ENCODE measurements around the gene RABIF. TPM values are rescaled to one million over a fixed set of nuclear protein-coding genes. Genes with fewer than 3 reads are reported as not detected.

RABIF gene
- total RNA-seq, 1 donor from 2014 or later = 3.9 TPM

DNA sequence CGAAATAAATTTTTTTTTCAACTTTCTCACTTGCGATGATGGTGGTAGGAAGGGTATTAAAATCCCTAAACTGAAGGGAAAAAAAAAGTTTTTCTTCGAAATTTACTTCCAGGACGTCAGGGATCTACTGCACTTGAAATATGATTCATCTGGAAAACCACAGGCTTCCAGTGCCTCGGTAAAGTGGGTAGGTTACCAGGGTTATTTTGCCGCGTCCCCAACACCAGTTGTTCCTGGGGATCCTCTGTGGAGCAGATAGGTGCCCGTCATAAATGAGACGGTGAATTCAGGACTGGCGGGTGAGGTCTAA, 773 bp downstream of the RABIF start:
- FAIRE-seq = no peak
- peaks cover 4% of the 10 kb centered on the region for H3K36me3 ChIP-seq (ENCODE audit: control insufficient read depth, insufficient read depth, low read length)
- H3K4me3 ChIP-seq (ENCODE audit: low read depth, low read length) = peak overlapping the region; percentile 60
- no peaks in the 10 kb centered on the region for H3K27me3 ChIP-seq (ENCODE audit: control insufficient read depth, insufficient read depth, low read length)
- TF ChIP-seq, protein P1, sequence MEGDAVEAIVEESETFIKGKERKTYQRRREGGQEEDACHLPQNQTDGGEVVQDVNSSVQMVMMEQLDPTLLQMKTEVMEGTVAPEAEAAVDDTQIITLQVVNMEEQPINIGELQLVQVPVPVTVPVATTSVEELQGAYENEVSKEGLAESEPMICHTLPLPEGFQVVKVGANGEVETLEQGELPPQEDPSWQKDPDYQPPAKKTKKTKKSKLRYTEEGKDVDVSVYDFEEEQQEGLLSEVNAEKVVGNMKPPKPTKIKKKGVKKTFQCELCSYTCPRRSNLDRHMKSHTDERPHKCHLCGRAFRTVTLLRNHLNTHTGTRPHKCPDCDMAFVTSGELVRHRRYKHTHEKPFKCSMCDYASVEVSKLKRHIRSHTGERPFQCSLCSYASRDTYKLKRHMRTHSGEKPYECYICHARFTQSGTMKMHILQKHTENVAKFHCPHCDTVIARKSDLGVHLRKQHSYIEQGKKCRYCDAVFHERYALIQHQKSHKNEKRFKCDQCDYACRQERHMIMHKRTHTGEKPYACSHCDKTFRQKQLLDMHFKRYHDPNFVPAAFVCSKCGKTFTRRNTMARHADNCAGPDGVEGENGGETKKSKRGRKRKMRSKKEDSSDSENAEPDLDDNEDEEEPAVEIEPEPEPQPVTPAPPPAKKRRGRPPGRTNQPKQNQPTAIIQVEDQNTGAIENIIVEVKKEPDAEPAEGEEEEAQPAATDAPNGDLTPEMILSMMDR (IDR thresholded peaks at IDR 0.05; ENCODE audit: insufficient read depth, low read length, severe bottlenecking) = no peak
- peak; percentile 62 for DNase-seq (ENCODE audit: low read depth)

DNA sequence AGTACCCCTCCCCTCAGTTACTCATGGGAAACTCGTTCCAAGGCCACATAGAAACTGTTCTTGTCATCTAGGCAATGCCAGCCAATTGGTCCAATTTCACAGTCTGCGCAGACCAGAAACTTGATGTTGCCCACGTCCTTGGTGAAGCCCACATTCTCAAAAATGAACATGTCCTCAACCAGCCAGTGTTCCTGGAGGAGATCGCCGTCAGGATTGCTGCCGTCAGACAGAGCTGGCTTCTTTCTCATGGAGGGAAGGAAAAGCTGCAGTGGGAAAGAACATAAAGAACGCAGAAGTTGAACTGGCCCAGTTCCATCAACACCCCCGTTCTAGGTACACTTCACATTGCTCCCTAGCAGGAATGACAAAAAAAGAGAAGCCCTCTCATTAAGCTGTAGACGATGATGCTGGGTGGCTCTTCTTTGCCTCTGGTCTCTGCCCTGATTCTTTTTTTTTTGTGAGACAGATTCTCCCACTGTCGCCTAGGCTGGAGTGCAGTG, 7.9 kb downstream of the RABIF start:
- FAIRE-seq (no peak), DNase-seq (ENCODE audit: low read depth) (no peak)
- Histone ChIP-seq H3K36me3 (ENCODE audit: control insufficient read depth, insufficient read depth, low read length) (peaks cover 4% of the 10 kb centered on the region), H3K27me3 (ENCODE audit: control insufficient read depth, insufficient read depth, low read length) (no peaks in the 10 kb centered on the region), H3K4me3 (ENCODE audit: low read depth, low read length) (no peak overlapping the region)
- TF ChIP-seq, protein P1 (IDR thresholded peaks at IDR 0.05; ENCODE audit: insufficient read depth, low read length, severe bottlenecking) = no peak

DNA sequence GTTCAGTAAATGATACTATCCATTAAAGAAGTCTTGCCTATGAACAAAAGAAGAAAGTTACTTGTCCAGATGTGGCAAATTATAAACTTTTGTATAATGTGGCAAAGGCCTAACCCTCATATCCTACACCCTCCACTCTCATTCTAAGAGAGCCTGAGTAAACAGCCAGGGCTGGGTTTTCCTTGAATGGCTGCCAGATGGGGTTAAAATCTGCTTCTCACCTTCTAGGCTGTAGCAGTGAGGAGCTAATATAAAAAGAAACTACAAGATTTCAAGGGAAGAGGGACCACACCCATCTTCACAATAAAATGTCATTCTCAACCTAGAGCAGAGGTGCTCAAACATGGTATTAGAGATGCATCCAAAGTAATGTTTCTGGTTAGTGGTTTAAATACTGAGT, 8.9 kb downstream of the RABIF start:
- peaks cover 4% of the 10 kb centered on the region for H3K36me3 ChIP-seq (ENCODE audit: control insufficient read depth, insufficient read depth, low read length)
- TF ChIP-seq, protein P1 (IDR thresholded peaks at IDR 0.05; ENCODE audit: insufficient read depth, low read length, severe bottlenecking) = no peak
- H3K4me3 ChIP-seq (ENCODE audit: low read depth, low read length) = no peak overlapping the region
- DNase-seq (ENCODE audit: low read depth) (no peak), FAIRE-seq (no peak)
- H3K27me3 ChIP-seq (ENCODE audit: control insufficient read depth, insufficient read depth, low read length) = no peaks in the 10 kb centered on the region

DNA sequence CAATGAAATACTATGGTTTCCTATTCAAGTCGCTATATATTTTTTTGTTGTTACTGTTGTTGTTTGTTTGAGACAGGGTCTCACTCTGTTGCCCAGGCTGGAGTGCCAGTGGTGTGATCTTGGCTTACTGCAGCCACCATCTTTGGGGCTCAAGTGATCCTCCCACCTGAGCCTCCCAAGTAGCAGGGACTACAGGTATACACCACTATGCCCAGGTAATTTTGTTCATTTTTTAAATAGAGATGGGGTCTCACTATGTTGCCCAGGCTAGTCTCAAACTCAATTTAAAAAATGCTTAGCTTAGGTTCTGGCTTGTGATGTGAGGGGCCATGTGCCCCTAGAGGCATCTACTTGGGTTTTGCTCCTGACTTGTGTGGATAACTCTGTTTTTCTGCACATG, 9.8 kb downstream of the RABIF start:
- H3K36me3 ChIP-seq (ENCODE audit: control insufficient read depth, insufficient read depth, low read length) = peaks cover 4% of the 10 kb centered on the region
- TF ChIP-seq, protein P1 (IDR thresholded peaks at IDR 0.05; ENCODE audit: insufficient read depth, low read length, severe bottlenecking) = no peak
- H3K4me3 ChIP-seq (ENCODE audit: low read depth, low read length) = no peak overlapping the region
- DNase-seq (ENCODE audit: low read depth) = no peak
- FAIRE-seq = no peak
- no peaks in the 10 kb centered on the region for H3K27me3 ChIP-seq (ENCODE audit: control insufficient read depth, insufficient read depth, low read length)

DNA sequence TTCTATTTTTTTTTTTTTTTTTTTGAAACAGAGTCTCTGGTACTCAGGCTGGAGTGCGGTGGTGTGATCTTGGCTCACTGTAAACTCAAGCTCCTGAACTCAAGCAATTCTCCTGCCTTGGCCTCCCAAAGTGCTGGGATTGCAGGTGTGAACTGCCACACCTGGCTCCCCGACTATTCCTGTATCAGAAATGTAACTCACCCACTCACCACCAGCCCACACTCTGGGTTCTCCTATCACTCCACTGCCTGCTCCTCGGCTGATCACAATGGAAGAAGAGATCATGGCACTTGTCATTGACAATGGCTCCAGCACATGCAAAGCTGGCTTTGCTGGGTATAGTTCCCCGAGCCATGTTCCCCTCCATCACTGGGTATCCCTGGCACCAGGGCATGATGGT, 15.9 kb downstream of the RABIF start:
- DNase-seq (ENCODE audit: low read depth) = no peak
- H3K27me3 ChIP-seq (ENCODE audit: control insufficient read depth, insufficient read depth, low read length) = no peaks in the 10 kb centered on the region
- no peaks in the 10 kb centered on the region for H3K36me3 ChIP-seq (ENCODE audit: control insufficient read depth, insufficient read depth, low read length)
- FAIRE-seq = no peak
- TF ChIP-seq, protein P1 (IDR thresholded peaks at IDR 0.05; ENCODE audit: insufficient read depth, low read length, severe bottlenecking) = no peak
- no peak overlapping the region for H3K4me3 ChIP-seq (ENCODE audit: low read depth, low read length)

DNA sequence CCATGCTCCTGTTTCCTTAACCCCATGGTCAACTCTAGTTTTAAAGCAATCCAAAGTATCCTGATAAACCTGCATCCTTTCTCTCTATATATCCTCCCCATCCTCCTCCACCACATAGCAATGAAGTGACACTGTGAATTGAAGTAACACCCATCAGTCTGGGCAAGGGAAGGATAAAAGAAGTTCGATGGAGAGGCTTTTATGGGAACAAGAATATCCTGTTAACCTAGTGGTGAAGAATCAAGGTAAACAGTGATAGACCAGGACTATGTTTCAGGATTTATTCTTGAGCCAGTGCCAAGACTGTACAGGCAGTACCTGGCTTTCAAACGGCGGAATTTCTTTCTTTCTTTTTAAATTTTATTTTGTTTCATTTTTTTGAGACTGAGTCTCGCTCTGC, 17.6 kb downstream of the RABIF start:
- H3K27me3 ChIP-seq (ENCODE audit: control insufficient read depth, insufficient read depth, low read length) = no peaks in the 10 kb centered on the region
- H3K36me3 ChIP-seq (ENCODE audit: control insufficient read depth, insufficient read depth, low read length) = no peaks in the 10 kb centered on the region
- DNase-seq (ENCODE audit: low read depth) (peak; percentile 13), FAIRE-seq (no peak)
- TF ChIP-seq, protein P1 (IDR thresholded peaks at IDR 0.05; ENCODE audit: insufficient read depth, low read length, severe bottlenecking) = no peak
- no peak overlapping the region for H3K4me3 ChIP-seq (ENCODE audit: low read depth, low read length)

Measured in bronchial epithelial cell (primary cell).